Measurements from ENCODE around the gene PTPRM.

DNA sequence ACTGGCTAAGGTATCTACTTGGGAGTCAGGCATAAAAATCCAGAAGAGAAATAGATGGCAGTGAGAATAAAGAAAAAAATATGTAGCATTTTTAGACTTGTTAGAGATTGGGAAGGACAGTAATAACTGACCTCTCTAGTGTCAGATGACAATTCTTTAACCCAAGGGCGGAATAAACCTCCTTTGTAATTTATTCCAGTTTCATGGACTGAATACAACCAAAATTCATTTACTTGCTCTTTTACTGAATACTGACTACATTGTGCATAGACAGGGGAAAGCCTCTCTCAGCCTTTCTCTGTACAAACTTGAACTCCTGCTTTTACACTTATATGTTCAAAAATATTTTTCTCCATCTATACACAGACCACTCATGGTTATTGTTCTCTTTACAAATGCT is 566.8 kb downstream of the PTPRM start:
- TF ChIP-seq, protein P1, sequence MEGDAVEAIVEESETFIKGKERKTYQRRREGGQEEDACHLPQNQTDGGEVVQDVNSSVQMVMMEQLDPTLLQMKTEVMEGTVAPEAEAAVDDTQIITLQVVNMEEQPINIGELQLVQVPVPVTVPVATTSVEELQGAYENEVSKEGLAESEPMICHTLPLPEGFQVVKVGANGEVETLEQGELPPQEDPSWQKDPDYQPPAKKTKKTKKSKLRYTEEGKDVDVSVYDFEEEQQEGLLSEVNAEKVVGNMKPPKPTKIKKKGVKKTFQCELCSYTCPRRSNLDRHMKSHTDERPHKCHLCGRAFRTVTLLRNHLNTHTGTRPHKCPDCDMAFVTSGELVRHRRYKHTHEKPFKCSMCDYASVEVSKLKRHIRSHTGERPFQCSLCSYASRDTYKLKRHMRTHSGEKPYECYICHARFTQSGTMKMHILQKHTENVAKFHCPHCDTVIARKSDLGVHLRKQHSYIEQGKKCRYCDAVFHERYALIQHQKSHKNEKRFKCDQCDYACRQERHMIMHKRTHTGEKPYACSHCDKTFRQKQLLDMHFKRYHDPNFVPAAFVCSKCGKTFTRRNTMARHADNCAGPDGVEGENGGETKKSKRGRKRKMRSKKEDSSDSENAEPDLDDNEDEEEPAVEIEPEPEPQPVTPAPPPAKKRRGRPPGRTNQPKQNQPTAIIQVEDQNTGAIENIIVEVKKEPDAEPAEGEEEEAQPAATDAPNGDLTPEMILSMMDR (IDR thresholded peaks at IDR 0.05), result no peak
- no peak for TF ChIP-seq EZH2 (IDR thresholded peaks at IDR 0.05)
- no peak for TF ChIP-seq EZH2phosphoT487 (IDR thresholded peaks at IDR 0.05)

Measured in neural progenitor cell (in vitro differentiated cells).